Endothelial cell of umbilical vein (primary cell): ENCODE measurements around the gene EXOC3. TPM values are rescaled to one million over a fixed set of nuclear protein-coding genes. Genes with fewer than 3 reads are reported as not detected.

Experiments
- BruUV-seq: library from RNA; stranded (reverse); fragments of 400-500 nt; replicated peaks from 2 replicates; lab custom pipeline; 2021; lab: Mats Ljungman, UMichigan
- CTCF ChIA-PET: fragments of 300-600, 350-600 bp; sonication (Branson Sonifier 250); formaldehyde crosslinking; loops from one replicate; lab custom pipeline; 2021; ENCODE audit warnings: antibody characterized with exemption, inconsistent platforms; lab: Charles Lee
- POLR2A ChIA-PET: fragments of 300-600, 350-600 bp; sonication (Branson Sonifier 250); formaldehyde crosslinking; loops from one replicate; lab custom pipeline; 2021; ENCODE audit warnings: antibody characterized with exemption, inconsistent platforms; lab: Charles Lee
- DNase-seq: peaks from one replicate; pipeline ENCODE4 v3.0.0-alpha.2; 2011; ENCODE audit warnings: low read depth, low spot score
- FAIRE-seq: peaks from 2 replicates; lab custom pipeline; 2011; peaks lifted over from hg19 to GRCh38; lab: Jason Lieb, UNC
- H2AFZ ChIP-seq: 2 replicates; pipeline ENCODE4 v1.6.0; 2012; ENCODE audit warnings: low read depth, low read length, control low read depth, inconsistent platforms
- H3K27ac ChIP-seq: 2 replicates; pipeline ENCODE4 v1.5.1; 2011; ENCODE audit warnings: low read depth, mild to moderate bottlenecking, control low read depth, low read length, moderate library complexity; ENCODE audit not compliant: insufficient read depth
- H3K27me3 ChIP-seq, 2 experiments: 2 replicates each; pipeline versions ENCODE4 v1.6.0 to v1.6.1; 2011; ENCODE audit warnings: low read length in 2 of 2, mixed read lengths in 1 of 2; ENCODE audit not compliant: control insufficient read depth in 2 of 2, insufficient read depth in 2 of 2
- H3K36me3 ChIP-seq, 2 experiments: 2 replicates in 1 of 2; 3 replicates in 1 of 2; pipeline ENCODE4 v1.5.1; 2011; ENCODE audit warnings: low read length in 2 of 2, mild to moderate bottlenecking in 1 of 2, moderate library complexity in 1 of 2; ENCODE audit not compliant: control insufficient read depth in 2 of 2, insufficient read depth in 2 of 2; ENCODE audit errors: extremely low read depth in 1 of 2
- H3K4me1 ChIP-seq: 3 replicates; pipeline ENCODE4 v1.5.1; 2011; ENCODE audit warnings: mild to moderate bottlenecking, low read length; ENCODE audit not compliant: control insufficient read depth, insufficient read depth; ENCODE audit errors: extremely low read depth
- H3K4me2 ChIP-seq: 2 replicates; pipeline ENCODE4 v1.6.1; 2011; ENCODE audit warnings: low read length, control low read depth, mixed read lengths; ENCODE audit not compliant: insufficient read depth
- H3K4me3 ChIP-seq, 3 experiments: fragments of 200-600 bp in 1 of 3; sonication (generic), shearing (Covaris generic) in 1 of 3; replicated peaks in 1 of 3; 2 replicates each; pipeline ENCODE4 v1.5.1; 2011 to 2016; ENCODE audit warnings: control low read depth in 3 of 3, low read length in 3 of 3, mild to moderate bottlenecking in 2 of 3, inconsistent platforms in 1 of 3, low read depth in 1 of 3, moderate library complexity in 1 of 3; ENCODE audit not compliant: insufficient read depth in 1 of 3
- H3K79me2 ChIP-seq: 2 replicates; pipeline ENCODE4 v1.6.0; 2012; ENCODE audit warnings: low read length, inconsistent platforms; ENCODE audit not compliant: control insufficient read depth, insufficient read depth
- H3K9ac ChIP-seq: replicated peaks from 2 replicates; pipeline ENCODE3; 2011; ENCODE audit warnings: low read length, control low read depth; ENCODE audit not compliant: insufficient read depth; ENCODE audit errors: extremely low read depth
- H3K9me1 ChIP-seq: replicated peaks from 3 replicates; pipeline ENCODE4 v1.6.0; 2011; ENCODE audit warnings: mild to moderate bottlenecking, low read length; ENCODE audit not compliant: control insufficient read depth, insufficient read depth; ENCODE audit errors: extremely low read depth
- H3K9me3 ChIP-seq: replicated peaks from 2 replicates; pipeline ENCODE4 v1.5.1; 2012; ENCODE audit warnings: low read length, inconsistent platforms; ENCODE audit not compliant: control insufficient read depth, insufficient read depth
- H4K20me1 ChIP-seq: replicated peaks from 2 replicates; pipeline ENCODE3; 2011; ENCODE audit warnings: mild to moderate bottlenecking, low read length; ENCODE audit not compliant: control insufficient read depth, insufficient read depth; ENCODE audit errors: extremely low read depth
- EZH2 ChIP-seq: IDR thresholded peaks from 2 replicates; pipeline ENCODE4 v1.6.1; 2012; ENCODE audit warnings: borderline replicate concordance, low read depth, mild to moderate bottlenecking, moderate library complexity, low read length, inconsistent platforms; ENCODE audit not compliant: severe bottlenecking
- FOS ChIP-seq: IDR thresholded peaks from 2 replicates; pipeline ENCODE4 v1.6.1; 2011; ENCODE audit warnings: mild to moderate bottlenecking, low read length, moderate library complexity, borderline replicate concordance; ENCODE audit not compliant: insufficient read depth
- GATA2 ChIP-seq: IDR thresholded peaks from 2 replicates; pipeline ENCODE4 v1.7.0; 2011; ENCODE audit warnings: low read depth, mild to moderate bottlenecking, moderate library complexity, mixed read lengths, low read length; ENCODE audit not compliant: insufficient read length, insufficient read depth
- MAX ChIP-seq: IDR thresholded peaks from 2 replicates; pipeline ENCODE4 v1.6.1; 2011; ENCODE audit not compliant: insufficient read depth, insufficient read length
- MYC ChIP-seq: IDR thresholded peaks from one replicate; pipeline ENCODE4 v1.6.1; 2011; ENCODE audit warnings: mild to moderate bottlenecking, low read depth, low read length
- dilution Hi-C: fragments of 300-500 bp; cut with MboI; formaldehyde crosslinking; loops from one replicate; pipeline ENCODE4 v1.15.0; 2019; ENCODE audit warnings: low sequenced_read_pairs; ENCODE audit not compliant: extremely low pct_ligation_motif_present
- intact Hi-C: fragments of 100-400 bp; cut with micrococcal nuclease; formaldehyde crosslinking; loops from one replicate; pipeline ENCODE4 v1.10.0; 2022
- polyA plus RNA-seq, 4 experiments: library from polyadenylated mRNA; depleted of rRNA in 3 of 4; stranded (reverse) in 3 of 4; unstranded in 1 of 4; fragments of >200 nt; gene quantifications; 2 replicates each; pipeline versions ENCODE4 v1.2.1 to v1.2.3, GENCODE V29; 2011 to 2012; ENCODE audit warnings: missing spikeins in 1 of 4
- total RNA-seq: library from RNA; stranded (reverse); gene quantifications from 2 replicates; pipeline ENCODE4 v1.2.3, GENCODE V29; 2021

EXOC3 gene
- total and polyA plus RNA-seq, 2 donors (not counting 3 experiments of a cell fraction or from before 2014, with no cell fraction given) = 26.4 to 52.9 TPM

- DNase-seq = no peak
- intact Hi-C loops = no loop called here
- Histone ChIP-seq H3K4me3 (no peak overlapping the region), H3K79me2 (no peaks in the 10 kb centered on the region), H3K9me1 (no peaks in the 10 kb centered on the region), H4K20me1 (no peaks in the 10 kb centered on the region), H3K9me3 (no peaks in the 10 kb centered on the region), H3K27me3 (peaks cover 0 to under 1% of the 10 kb centered on the region in 2 experiments), H3K4me1 (no peaks in the 10 kb centered on the region), H3K4me2 (no peak overlapping the region), H3K9ac (no peak overlapping the region), H2AFZ (no peak overlapping the region), H3K36me3 (no peaks in the 10 kb centered on the region), H3K27ac (no peak overlapping the region)
- no TSS peak for BruUV-seq
- ChIA-PET POLR2A (no interaction called here), CTCF (no interaction called here)
- no peak for FAIRE-seq
- no peak for TF ChIP-seq MAX
- no peak for TF ChIP-seq FOS
- dilution Hi-C loops = no loop called here
These were observed 54.2 kb downstream of the EXOC3 start for GRCh38 chr5:497090-497700.

GRCh38 chr5:497871-498509, 55.0 kb downstream of the EXOC3 start:
- intact Hi-C loops (no loop called here), dilution Hi-C loops (no loop called here)
- Histone ChIP-seq H3K9me3 (no peaks in the 10 kb centered on the region), H3K4me3 (no peak overlapping the region), H4K20me1 (no peaks in the 10 kb centered on the region), H2AFZ (no peak overlapping the region), H3K9me1 (no peaks in the 10 kb centered on the region), H3K9ac (no peak overlapping the region), H3K27ac (no peak overlapping the region), H3K27me3 (peaks cover 0 to 3% of the 10 kb centered on the region in 2 experiments), H3K4me1 (no peaks in the 10 kb centered on the region), H3K79me2 (no peaks in the 10 kb centered on the region), H3K36me3 (no peaks in the 10 kb centered on the region), H3K4me2 (no peak overlapping the region)
- no TSS peak for BruUV-seq
- ChIA-PET CTCF (no interaction called here), POLR2A (no interaction called here)
- no peak for DNase-seq
- FAIRE-seq = no peak
- TF ChIP-seq GATA2 = no peak
- TF ChIP-seq EZH2 = no peak
- no peak for TF ChIP-seq MYC
- no peak for TF ChIP-seq FOS
